A549 (cell line): Measurements from ENCODE around the gene SVOPL. TPM values are rescaled to one million over a fixed set of nuclear protein-coding genes. Genes with fewer than 3 reads are reported as not detected.

Experiments
- ATAC-seq, 2 experiments: fragments of 200-7000 bp in 1 of 2; fragments of >200 bp in 1 of 2; cut with Nextera tagmentation in 1 of 2; cut with Tn5 transposase in 1 of 2; 3 replicates each; pipeline versions ENCODE4 v1.8.0 to v1.9.1; 2018 to 2020; ENCODE audit warnings: mild to moderate bottlenecking in 1 of 2, moderate library complexity in 1 of 2
- CTCF ChIA-PET: fragments of 300-600 bp; sonication (Branson Sonifier 250); formaldehyde crosslinking; extraction: SDS; loops from one replicate; lab custom pipeline; 2021; ENCODE audit warnings: antibody characterized with exemption, inconsistent platforms; lab: Yijun Ruan, JAX
- POLR2A ChIA-PET: fragments of 350-600 bp; formaldehyde crosslinking; extraction: SDS; loops from one replicate; lab custom pipeline; 2021; ENCODE audit warnings: antibody characterized with exemption, inconsistent platforms; lab: Yijun Ruan, JAX
- DNase-seq, 2 experiments: peaks; one replicate each; pipeline versions ENCODE4 v3.0.0 to v3.0.0-alpha.2; 2011 to 2016; ENCODE audit warnings: low read depth in 1 of 2, low spot score in 1 of 2
- FAIRE-seq: peaks from 2 replicates; lab custom pipeline; 2011; peaks lifted over from hg19 to GRCh38; lab: Jason Lieb, UNC
- H3K27ac ChIP-seq, 2 experiments: fragments of >200 bp; sonication (Bioruptor Twin); formaldehyde crosslinking; 3 replicates each; pipeline ENCODE4 v1.5.1; 2016 to 2017
- H3K4me1 ChIP-seq: fragments of >200 bp; sonication (Bioruptor Twin); formaldehyde crosslinking; 3 replicates; pipeline ENCODE4 v1.6.1; 2016
- H3K4me2 ChIP-seq: fragments of >200 bp; sonication (Bioruptor Twin); formaldehyde crosslinking; 3 replicates; pipeline ENCODE4 v1.6.1; 2016
- H3K4me3 ChIP-seq: fragments of >200 bp; sonication (Bioruptor Twin); formaldehyde crosslinking; 3 replicates; pipeline ENCODE4 v1.5.1; 2016
- H3K9me3 ChIP-seq: fragments of >200 bp; sonication (Bioruptor Twin); formaldehyde crosslinking; 3 replicates; pipeline ENCODE4 v1.6.1; 2016
- CHD4 ChIP-seq: fragments of 200-600 bp; sonication (generic); IDR thresholded peaks from 2 replicates; pipeline ENCODE4 v1.6.1; 2016; ENCODE audit warnings: antibody characterized with exemption, mild to moderate bottlenecking, borderline replicate concordance
- EHF ChIP-seq: fragments of 250-450 bp; sonication (Bioruptor Pico); IDR thresholded peaks from 2 replicates; pipeline ENCODE4 v1.5.0; 2020; ENCODE audit warnings: mild to moderate bottlenecking
- ESRRA ChIP-seq: fragments of 150-350 bp; IDR thresholded peaks from 2 replicates; pipeline ENCODE4 v1.6.1; 2014; ENCODE audit warnings: mild to moderate bottlenecking, low read length, borderline replicate concordance
- FOXS1 ChIP-seq: fragments of 250-450 bp; sonication (Bioruptor Pico); IDR thresholded peaks from 2 replicates; pipeline ENCODE4 v1.5.0; 2020; ENCODE audit warnings: mild to moderate bottlenecking, moderate library complexity
- HEYL ChIP-seq: fragments of 250-450 bp; sonication (Bioruptor Pico); IDR thresholded peaks from 2 replicates; pipeline ENCODE4 v1.8.0; 2021; ENCODE audit warnings: mild to moderate bottlenecking, moderate library complexity
- HOXB5 ChIP-seq: fragments of 250-450 bp; sonication (Bioruptor Pico); IDR thresholded peaks from 2 replicates; pipeline ENCODE4 v1.5.0; 2020; ENCODE audit warnings: mild to moderate bottlenecking, moderate library complexity
- MAZ ChIP-seq: fragments of 150-350 bp; IDR thresholded peaks from 2 replicates; pipeline ENCODE4 v1.6.1; 2014; ENCODE audit warnings: antibody characterized with exemption, low read depth, low read length, borderline replicate concordance
- MYC ChIP-seq: IDR thresholded peaks from 2 replicates; pipeline ENCODE4 v1.6.1; 2012; ENCODE audit warnings: mild to moderate bottlenecking, inconsistent platforms, low read length, improper control_type of control experiment, borderline replicate concordance
- POLR2AphosphoS2 ChIP-seq: conservative IDR thresholded peaks from 2 replicates; pipeline ENCODE4 v1.6.1; 2012; ENCODE audit warnings: low read length, improper control_type of control experiment, inconsistent platforms
- RFX5 ChIP-seq: fragments of 450-650 bp; IDR thresholded peaks from 2 replicates; pipeline ENCODE4 v1.7.1; 2014; ENCODE audit warnings: antibody characterized with exemption, mild to moderate bottlenecking, moderate library complexity
- SREBF2 ChIP-seq: fragments of 450-650 bp; IDR thresholded peaks from 2 replicates; pipeline ENCODE4 v1.6.1; 2014; ENCODE audit warnings: mild to moderate bottlenecking, moderate library complexity
- TFCP2L1 ChIP-seq: fragments of 250-450 bp; sonication (Bioruptor Pico); IDR thresholded peaks from 2 replicates; pipeline ENCODE4 v1.5.0; 2021; ENCODE audit warnings: mild to moderate bottlenecking
- WGBS: methylation state at CpG from one replicate; pipeline ENCODE4 v1.1.6; 2017; ENCODE audit errors: missing lambda C conversion rate; 5-methylcytosine and 5-hydroxymethylcytosine counted together
- polyA plus RNA-seq, 4 experiments: library from polyadenylated mRNA; depleted of rRNA in 3 of 4; stranded (reverse); fragments of >200 nt; fragmentation: RNase III in 1 of 4; extraction: RNeasy Plus Mini Kit Qiagen cat#74134 plus additional on column Dnase treatment in 1 of 4; gene quantifications; 2 replicates in 3 of 4; 3 replicates in 1 of 4; pipeline ENCODE4 v1.2.3, GENCODE V29; 2011 to 2017
- TF ChIP-seq, protein P1 (sequence below): IDR thresholded peaks from 2 replicates; pipeline ENCODE4 v1.6.1; 2012
- TF ChIP-seq, protein P2 (sequence below): IDR thresholded peaks from 2 replicates; pipeline ENCODE4 v1.6.1; 2012
- TF ChIP-seq, protein P3 (sequence below): fragments of 150-350 bp; IDR thresholded peaks from 2 replicates; pipeline ENCODE4 v1.6.1; 2014; ENCODE audit warnings: low read depth, mild to moderate bottlenecking, low read length
- TF ChIP-seq, protein P4 (sequence below): fragments of 450-650 bp; IDR thresholded peaks from 2 replicates; pipeline ENCODE4 v1.6.1; 2014; ENCODE audit warnings: antibody characterized with exemption
- TF ChIP-seq, protein P5 (sequence below): fragments of >200 bp; sonication (Bioruptor Twin); formaldehyde crosslinking; IDR thresholded peaks from 3 replicates; pipeline ENCODE4 v1.5.1; 2016
- TF ChIP-seq, protein P6 (sequence below): fragments of >200 bp; sonication (Bioruptor Twin); formaldehyde crosslinking; IDR thresholded peaks from 2 replicates; pipeline ENCODE4 v1.6.1; 2016

The SVOPL gene
- polyA plus RNA-seq, 2 of the 4 experiments (the other 2 are of a cell fraction) = 0.21 TPM; not detected in 1

DNA sequence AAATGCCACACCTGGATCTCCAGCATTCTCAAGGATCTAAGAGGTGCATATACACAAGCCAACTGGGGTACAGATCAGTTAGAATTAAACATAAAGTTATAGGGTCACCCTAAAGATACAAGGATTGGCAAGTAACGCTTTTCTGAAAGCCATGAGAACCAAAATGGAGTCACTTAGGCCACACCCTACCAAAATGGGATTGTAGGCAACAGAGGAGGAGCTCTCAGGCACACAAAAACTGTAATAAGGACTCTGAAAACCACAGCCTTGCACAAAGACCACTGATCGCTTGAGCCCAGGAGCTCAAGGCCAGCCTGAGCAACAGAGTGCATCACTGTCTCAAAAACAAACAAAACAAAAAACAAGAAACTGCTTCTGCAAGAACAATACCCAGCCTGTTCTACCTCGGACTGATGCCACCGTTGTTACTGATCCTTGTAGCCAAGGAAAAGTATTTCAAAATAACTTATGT is 35.5 kb downstream of the SVOPL start:
- Histone ChIP-seq H3K4me3 (no peak overlapping the region), H3K27ac (no peak overlapping the region), H3K4me1 (no peaks in the 10 kb centered on the region), H3K9me3 (no peaks in the 10 kb centered on the region), H3K4me2 (no peak overlapping the region)
- POLR2A ChIA-PET = no interaction called here
- FAIRE-seq (no peak), ATAC-seq (no peak), DNase-seq (no peak)
- no peak for TF ChIP-seq RFX5
- no peak for TF ChIP-seq MAZ
- no peak for TF ChIP-seq HOXB5 (CRISPR knock-in tag)
- TF ChIP-seq CHD4 = no peak
- TF ChIP-seq, protein P1, sequence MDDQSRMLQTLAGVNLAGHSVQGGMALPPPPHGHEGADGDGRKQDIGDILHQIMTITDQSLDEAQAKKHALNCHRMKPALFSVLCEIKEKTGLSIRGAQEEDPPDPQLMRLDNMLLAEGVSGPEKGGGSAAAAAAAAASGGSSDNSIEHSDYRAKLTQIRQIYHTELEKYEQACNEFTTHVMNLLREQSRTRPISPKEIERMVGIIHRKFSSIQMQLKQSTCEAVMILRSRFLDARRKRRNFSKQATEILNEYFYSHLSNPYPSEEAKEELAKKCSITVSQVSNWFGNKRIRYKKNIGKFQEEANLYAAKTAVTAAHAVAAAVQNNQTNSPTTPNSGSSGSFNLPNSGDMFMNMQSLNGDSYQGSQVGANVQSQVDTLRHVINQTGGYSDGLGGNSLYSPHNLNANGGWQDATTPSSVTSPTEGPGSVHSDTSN = no peak
- TF ChIP-seq SREBF2 = no peak
- WGBS = 56% methylated on average over 4 of the region's 4 CpGs
- CTCF ChIA-PET = interaction anchor here (1.2 to 1.3 kb wide), 2 partner anchors 12 to 73 kb away, joined by 3 read pairs; no protein-coding TSS in a partner anchor

DNA sequence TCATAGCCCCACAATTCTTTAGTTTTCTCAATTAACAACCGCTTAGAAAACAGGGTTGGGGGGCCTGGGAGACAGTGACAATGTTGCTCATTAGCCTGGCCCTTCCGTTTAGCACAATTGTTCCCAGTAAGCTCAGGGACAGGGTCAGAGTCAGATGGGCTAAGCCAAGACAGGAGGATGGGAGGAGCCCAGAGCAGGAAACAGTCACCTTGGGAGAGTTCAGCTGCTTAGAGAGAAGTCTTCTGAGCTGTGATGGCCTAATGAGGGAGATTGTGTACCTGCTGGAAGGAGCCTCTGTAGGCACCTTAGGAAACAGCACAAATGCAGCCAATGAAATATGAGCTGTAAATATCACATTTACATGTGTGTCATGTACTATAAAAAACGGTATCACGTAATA is 35.9 kb downstream of the SVOPL start:
- no peak for FAIRE-seq
- H3K27ac ChIP-seq = no peak overlapping the region
- H3K4me2 ChIP-seq = no peak overlapping the region; the same call in 2 of the 3 replicates
- POLR2A ChIA-PET = no interaction called here
- WGBS = 61% methylated on average over 4 of the region's 4 CpGs
- no peak for DNase-seq
- ATAC-seq = no peak
- no peak overlapping the region for H3K4me3 ChIP-seq
- CTCF ChIA-PET = interaction anchor here (0.5 to 1.3 kb wide), 3 partner anchors 12 to 233 kb away, joined by 3 to 4 read pairs (median 3); no protein-coding TSS in a partner anchor
- no peaks in the 10 kb centered on the region for H3K4me1 ChIP-seq
- no peaks in the 10 kb centered on the region for H3K9me3 ChIP-seq
- TF ChIP-seq, protein P2, sequence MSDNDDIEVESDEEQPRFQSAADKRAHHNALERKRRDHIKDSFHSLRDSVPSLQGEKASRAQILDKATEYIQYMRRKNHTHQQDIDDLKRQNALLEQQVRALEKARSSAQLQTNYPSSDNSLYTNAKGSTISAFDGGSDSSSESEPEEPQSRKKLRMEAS = no peak

DNA sequence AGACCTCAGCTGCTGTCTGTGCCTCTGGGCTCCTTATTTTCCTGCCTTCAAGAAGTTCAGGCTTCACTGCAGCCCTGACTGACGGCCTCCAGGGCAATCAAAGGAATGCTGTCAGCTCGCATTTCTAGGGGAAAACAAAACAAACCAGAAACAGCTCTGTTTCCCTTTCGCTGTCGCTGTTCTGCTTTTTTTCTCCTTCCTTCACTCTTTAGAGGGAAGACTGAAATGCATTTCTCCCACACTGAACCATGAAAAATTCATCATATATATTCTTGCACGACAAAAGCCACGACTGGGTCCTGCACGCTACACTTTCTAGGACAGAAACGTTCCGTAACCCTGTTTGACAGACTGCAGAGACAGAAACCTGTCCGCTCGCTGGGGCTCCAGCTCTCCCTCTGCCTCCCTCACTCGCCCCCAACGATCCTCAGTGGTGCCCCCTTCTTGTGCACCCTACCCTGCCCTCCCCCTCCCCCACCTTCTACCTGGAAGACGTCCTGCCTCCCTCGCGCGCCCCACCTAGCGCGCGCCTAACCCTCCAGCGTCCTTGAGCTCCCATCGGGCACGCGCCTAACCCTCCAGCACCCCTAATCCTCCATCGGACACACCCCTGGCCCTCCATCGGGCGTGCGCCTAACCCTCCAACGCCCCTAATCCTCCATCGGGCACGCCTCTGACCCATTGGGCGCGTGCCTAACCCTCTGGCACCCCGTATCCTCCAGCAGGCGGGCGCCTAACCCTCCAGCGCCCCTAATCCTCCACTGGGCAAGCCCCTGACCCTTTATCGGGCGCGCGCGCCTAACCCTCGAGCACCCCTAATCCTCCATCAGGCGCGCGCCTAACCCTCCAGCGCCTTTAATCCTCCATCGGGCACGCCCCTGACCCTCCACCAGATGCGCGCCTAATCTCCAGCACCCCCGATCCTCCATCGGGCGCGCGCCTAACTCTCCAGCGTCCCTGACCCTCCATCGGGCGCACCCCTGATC is 37.1 kb downstream of the SVOPL start:
- no peak for FAIRE-seq

More for the DNA sequence above, 37.1 kb downstream of the SVOPL start:
- POLR2A ChIA-PET = interaction anchor here (0.6 kb wide), 1 partner anchor 167 kb away, joined by 3 read pairs; no protein-coding TSS in a partner anchor
- Histone ChIP-seq H3K4me3 (peak overlapping the region; percentile 25; the same call in 2 of the 3 replicates), H3K4me1 (no peaks in the 10 kb centered on the region), H3K27ac (no peak overlapping the region)
- ATAC-seq (peak; percentile 25 to 30; a peak in 2 of 6 replicates), DNase-seq (no peak)
- CTCF ChIA-PET = interaction anchor here (1.3 kb wide), 1 partner anchor 10 kb away, joined by 3 read pairs; no protein-coding TSS in a partner anchor
- TF ChIP-seq MYC (no peak), HOXB5 (CRISPR knock-in tag) (no peak), TFCP2L1 (CRISPR knock-in tag) (no peak), FOXS1 (no peak), POLR2AphosphoS2 (no peak), RFX5 (no peak), EHF (CRISPR knock-in tag) (no peak), HEYL (CRISPR knock-in tag) (no peak), ESRRA (no peak)
- TF ChIP-seq, protein P3, sequence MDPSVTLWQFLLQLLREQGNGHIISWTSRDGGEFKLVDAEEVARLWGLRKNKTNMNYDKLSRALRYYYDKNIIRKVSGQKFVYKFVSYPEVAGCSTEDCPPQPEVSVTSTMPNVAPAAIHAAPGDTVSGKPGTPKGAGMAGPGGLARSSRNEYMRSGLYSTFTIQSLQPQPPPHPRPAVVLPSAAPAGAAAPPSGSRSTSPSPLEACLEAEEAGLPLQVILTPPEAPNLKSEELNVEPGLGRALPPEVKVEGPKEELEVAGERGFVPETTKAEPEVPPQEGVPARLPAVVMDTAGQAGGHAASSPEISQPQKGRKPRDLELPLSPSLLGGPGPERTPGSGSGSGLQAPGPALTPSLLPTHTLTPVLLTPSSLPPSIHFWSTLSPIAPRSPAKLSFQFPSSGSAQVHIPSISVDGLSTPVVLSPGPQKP = no peak
- TF ChIP-seq, protein P4, sequence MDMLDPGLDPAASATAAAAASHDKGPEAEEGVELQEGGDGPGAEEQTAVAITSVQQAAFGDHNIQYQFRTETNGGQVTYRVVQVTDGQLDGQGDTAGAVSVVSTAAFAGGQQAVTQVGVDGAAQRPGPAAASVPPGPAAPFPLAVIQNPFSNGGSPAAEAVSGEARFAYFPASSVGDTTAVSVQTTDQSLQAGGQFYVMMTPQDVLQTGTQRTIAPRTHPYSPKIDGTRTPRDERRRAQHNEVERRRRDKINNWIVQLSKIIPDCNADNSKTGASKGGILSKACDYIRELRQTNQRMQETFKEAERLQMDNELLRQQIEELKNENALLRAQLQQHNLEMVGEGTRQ = no peak
- TF ChIP-seq, protein P2 = no peak
- TF ChIP-seq, protein P5, sequence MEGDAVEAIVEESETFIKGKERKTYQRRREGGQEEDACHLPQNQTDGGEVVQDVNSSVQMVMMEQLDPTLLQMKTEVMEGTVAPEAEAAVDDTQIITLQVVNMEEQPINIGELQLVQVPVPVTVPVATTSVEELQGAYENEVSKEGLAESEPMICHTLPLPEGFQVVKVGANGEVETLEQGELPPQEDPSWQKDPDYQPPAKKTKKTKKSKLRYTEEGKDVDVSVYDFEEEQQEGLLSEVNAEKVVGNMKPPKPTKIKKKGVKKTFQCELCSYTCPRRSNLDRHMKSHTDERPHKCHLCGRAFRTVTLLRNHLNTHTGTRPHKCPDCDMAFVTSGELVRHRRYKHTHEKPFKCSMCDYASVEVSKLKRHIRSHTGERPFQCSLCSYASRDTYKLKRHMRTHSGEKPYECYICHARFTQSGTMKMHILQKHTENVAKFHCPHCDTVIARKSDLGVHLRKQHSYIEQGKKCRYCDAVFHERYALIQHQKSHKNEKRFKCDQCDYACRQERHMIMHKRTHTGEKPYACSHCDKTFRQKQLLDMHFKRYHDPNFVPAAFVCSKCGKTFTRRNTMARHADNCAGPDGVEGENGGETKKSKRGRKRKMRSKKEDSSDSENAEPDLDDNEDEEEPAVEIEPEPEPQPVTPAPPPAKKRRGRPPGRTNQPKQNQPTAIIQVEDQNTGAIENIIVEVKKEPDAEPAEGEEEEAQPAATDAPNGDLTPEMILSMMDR = no peak
- TF ChIP-seq, protein P6, sequence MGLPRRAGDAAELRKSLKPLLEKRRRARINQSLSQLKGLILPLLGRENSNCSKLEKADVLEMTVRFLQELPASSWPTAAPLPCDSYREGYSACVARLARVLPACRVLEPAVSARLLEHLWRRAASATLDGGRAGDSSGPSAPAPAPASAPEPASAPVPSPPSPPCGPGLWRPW = no peak
- TF ChIP-seq, all 56 proteins: peak for 0
- no peaks in the 10 kb centered on the region for H3K9me3 ChIP-seq
- 71% methylated on average over 53 of the region's 59 CpGs for WGBS
- H3K4me2 ChIP-seq = peak overlapping the region; percentile 52
